ENCODE data around the gene PTGES.

PTGES gene

DNA sequence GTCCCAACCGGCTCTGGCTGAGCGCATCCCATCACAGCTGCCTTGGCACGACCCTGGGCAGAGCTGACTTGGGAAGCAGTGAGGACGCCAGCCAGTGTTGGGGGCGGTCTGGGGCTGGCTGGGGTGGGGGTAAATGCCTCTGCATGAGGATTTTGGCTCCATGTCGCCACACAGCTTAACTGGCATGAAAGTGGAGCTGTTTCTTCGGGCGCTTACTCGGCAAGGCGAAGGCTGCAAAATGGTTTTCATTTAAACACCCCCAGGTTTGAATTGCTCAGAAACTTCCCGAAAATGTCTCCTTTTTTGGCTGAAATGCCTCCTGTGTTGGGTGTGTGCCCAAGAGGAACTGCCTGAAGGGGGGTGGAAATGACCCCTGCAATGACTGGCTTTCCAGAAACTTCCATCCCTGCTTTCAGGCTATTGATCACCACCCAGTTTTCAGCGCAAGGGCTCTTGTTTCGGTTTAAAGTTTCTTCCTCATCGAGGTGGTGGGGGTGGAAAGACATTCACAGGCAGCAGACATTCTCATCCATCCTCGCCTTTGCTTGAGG lies 38.3 kb downstream of the PTGES start:
- DNase-seq = no peak

DNA sequence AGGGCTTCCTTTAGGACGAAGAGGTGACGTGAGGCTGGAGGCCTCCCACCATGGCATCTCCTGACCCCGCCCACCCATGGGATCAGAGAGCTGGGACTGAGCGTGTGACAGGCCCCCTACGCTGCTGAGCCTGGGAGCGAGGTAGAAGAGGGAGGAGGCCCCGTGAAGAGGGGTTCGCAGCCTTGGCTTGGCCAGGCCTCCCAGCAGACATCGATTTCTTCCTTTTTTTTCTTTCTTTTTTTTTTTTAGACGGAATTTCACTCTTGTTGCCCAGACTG lies 39.5 kb downstream of the PTGES start:
- no peak for DNase-seq

GRCh38 chr9:129712634-129713401 lies 40.0 kb downstream of the PTGES start:
- no peak for DNase-seq

DNA sequence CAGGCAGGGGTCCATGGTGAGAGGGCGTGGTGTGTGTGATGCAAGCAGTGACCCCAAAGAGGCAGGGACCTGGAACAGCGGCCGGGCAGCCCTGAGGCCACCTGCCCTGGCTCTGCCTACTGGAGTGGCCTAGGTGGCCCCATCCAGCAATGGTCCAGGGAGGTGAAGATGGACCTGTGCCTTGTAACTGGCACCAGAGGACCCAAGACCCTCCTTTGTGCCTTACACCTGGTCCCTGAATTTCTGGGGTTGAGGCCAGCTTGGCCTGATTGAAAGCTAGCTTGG lies 42.7 kb downstream of the PTGES start:
- DNase-seq = no peak

- DNase-seq = no peak
Observed at GRCh38 chr9:129709438-129710168, 43.2 kb downstream of the PTGES start.

DNA sequence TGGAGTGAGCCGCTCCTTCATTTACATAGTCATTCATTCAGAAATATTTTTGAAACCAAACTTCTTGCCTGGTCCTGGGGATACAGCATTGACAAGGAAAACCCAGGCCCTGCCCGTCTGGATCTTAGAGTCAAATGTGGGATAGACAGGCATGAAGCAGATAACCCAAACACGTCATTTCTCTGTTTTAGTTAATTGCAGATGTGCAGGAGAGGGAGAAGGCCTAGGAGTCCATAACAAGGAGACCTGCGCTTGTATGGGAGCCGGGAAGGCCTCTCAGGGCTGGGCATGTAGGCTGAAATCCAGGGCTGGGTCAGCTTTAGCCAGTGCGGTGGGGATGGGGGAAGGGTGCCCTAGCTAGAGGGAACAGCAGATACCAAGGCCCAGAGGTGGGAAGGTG lies 44.0 kb downstream of the PTGES start:
- DNase-seq = no peak

DNA sequence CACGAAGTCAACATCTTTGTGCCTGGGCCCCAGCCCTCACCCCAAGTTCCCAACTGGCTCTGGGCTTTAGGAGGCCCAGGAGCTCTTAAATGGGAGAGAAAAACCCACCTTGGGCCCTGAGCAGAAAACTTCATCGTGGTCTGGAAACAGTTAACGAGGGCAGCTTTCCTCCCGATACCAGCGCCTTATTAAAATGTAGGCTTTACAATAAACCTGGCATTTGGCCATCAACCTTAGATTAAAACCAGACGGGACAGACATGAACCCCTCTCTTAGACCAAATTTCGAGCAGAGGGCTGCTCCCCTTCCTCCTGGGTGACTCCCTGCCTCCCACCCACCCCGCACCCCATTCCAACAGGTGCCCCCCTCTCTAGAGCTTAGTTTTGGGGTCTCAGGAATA lies 48.0 kb downstream of the PTGES start:
- DNase-seq = no peak

DNA sequence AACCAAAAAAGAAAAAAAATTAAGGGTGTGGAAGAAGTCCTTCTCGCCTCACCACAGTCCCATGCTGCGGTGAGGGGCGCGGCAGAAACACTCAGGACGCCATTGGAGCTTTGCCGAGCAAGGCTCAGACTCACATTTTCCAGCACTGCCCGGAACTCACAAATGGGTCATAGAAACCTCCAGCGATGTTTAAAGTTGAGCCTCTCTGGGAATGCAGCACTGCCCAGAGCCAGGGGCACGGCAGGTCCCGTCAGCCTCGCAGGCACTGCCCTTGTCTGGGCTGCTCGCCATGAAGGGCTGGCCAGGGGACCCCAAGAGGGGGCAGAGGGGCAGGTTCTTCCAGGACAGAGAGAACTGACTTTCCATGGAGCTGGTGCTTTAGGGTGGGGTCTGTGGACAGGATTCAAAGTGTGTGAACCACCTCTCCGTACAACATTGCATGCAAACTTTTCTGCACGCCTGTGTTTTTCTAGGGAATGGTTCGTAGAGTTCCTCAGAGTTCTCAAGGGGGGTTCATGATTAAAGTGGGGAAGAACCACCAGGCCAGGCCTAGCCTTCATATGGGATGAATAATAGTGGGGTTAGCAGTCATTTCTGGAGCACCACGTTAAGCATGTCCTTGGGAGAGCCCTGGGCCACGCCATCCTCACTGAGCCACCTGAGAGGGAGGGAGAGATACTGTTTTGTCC lies 49.0 kb downstream of the PTGES start:
- DNase-seq = no peak

GRCh38 chr9:129702589-129703520 lies 50.0 kb downstream of the PTGES start:
- DNase-seq = no peak

- no peak for DNase-seq
Observed at GRCh38 chr9:129701549-129701948, 51.3 kb downstream of the PTGES start.

DNA sequence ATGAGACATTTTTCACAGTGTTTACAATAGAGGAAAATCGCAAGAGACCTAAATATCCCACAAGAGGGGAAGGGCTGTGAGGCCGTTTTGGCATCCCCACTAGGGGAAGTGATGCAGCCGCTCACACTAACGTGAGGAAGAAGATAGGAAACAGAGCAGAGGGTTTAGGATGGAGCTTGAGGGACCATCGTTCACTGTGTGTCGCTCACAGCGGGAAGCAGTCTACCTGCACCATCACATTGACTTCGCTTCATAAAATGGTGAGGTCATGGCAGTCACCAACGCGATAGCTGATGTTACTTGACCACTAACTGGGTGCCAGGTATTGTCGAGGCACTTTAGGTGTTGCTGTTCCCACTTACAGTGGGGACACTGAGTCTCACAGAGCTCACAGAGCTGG lies 51.8 kb downstream of the PTGES start:
- no peak for DNase-seq

DNA sequence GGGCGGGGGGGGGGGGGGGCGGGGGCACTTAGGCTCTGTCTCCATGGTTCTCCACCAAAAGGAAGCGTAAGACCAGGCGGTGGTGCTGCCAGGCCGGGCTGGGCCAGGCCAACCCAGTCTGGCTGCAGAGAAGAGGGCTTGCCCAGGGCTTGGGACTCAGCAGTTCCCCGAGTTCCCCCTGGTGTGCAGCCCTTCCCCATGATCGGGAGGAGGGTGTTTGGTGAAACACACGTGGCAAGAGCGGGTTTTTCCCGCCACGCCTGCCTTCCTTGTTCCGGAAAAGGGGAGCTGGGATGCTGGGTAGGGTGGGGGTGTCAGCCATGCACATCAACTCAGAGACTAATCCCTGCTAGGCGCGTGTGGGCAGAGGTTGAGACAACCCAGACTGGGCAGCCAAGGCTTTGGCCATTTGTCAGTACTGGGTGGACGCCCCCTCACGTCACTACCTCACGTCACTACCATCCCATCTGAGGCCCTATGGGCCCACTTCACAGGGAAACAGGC lies 54.5 kb downstream of the PTGES start:
- no peak for DNase-seq

GRCh38 chr9:129697656-129698253 lies 55.1 kb downstream of the PTGES start:
- no peak for DNase-seq

DNA sequence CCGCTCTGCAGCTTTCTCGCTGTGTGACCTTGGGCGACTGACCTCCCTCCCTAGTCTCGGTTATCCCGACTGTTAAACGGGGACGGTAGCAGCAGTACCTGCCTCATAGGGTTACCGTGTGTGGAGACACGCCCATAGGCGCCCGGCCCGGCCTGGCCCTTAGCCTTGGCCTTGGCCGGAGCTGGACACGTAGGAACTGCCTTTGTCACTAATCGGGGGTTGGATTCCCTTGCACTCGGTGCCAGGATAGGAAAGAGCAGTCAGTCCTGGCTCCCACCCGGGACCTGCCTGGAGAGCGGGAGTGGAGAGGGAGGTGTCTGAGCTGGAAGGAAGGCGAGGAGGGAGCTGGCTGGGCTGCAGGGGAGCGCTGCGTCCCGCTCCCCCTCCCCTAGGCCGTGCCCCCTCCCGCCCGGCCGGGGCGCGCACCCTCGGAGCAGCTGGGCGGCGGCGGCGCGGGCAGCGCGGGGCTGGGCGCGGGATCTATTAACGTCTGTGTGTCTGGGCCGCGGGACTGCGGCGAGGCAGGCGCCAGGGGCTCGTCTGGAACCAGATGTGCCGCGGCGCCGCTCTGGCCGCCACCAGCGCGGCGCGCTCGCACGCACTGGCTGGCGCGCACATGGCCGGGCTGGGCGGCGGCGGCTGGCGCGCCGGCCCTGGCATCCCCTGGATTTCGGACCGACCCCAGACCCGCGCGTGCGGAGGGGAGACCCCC lies 55.7 kb downstream of the PTGES start:
- no peak for DNase-seq

- DNase-seq = no peak
Observed at GRCh38 chr9:129695870-129696269, 57.0 kb downstream of the PTGES start.

GRCh38 chr9:129694243-129694646 lies 58.6 kb downstream of the PTGES start:
- DNase-seq = no peak

GRCh38 chr9:129693741-129694140 lies 59.1 kb downstream of the PTGES start:
- DNase-seq = no peak

GRCh38 chr9:129692534-129692933 lies 60.3 kb downstream of the PTGES start:
- DNase-seq = no peak

All from CD4-positive, alpha-beta T cell treated with Interleukin-4 for 1 hour (primary cell).